HepG2 (cell line): ENCODE results near the gene RARA. TPM values are rescaled to one million over a fixed set of nuclear protein-coding genes. Genes with fewer than 3 reads are reported as not detected.
A peak's percentile ranks its signal among the peaks of the same experiment; 100 is the strongest.

Source experiments
- ATAD3A ChIP-seq: sonication (generic); formaldehyde crosslinking; IDR thresholded peaks from 2 replicates; pipeline ENCODE4 v1.4.0; 2020; ENCODE audit warnings: missing genetic modification reagents
- EHMT2 ChIP-seq: fragments of 200-600 bp; sonication (generic); IDR thresholded peaks from 2 replicates; pipeline ENCODE4 v1.7.0; 2017; ENCODE audit warnings: antibody characterized with exemption, low read depth, low read length, borderline replicate concordance
- FOSL1 ChIP-seq: sonication (generic); formaldehyde crosslinking; IDR thresholded peaks from 2 replicates; pipeline ENCODE4 v1.9.0; 2021; ENCODE audit warnings: missing genetic modification reagents, borderline replicate concordance
- HDAC6 ChIP-seq: fragments of 200-600 bp; sonication (generic); IDR thresholded peaks from 2 replicates; pipeline ENCODE4 v1.7.0; 2017; ENCODE audit warnings: mild to moderate bottlenecking, antibody characterized with exemption, low read length, low read depth
- HMG20B ChIP-seq: conservative IDR thresholded peaks from 2 replicates; pipeline ENCODE4 v1.6.1; 2016; ENCODE audit warnings: missing genetic modification reagents, missing compliant biosample characterization
- HNF1B ChIP-seq: sonication (generic); formaldehyde crosslinking; IDR thresholded peaks from 2 replicates; pipeline ENCODE4 v1.5.1; 2020; ENCODE audit warnings: mild to moderate bottlenecking, moderate library complexity, missing genetic modification reagents
- KLF6 ChIP-seq: IDR thresholded peaks from 2 replicates; pipeline ENCODE4 v1.8.0; 2016; ENCODE audit warnings: missing biosample characterization, missing genetic modification reagents
- KMT2A ChIP-seq: sonication (generic); formaldehyde crosslinking; IDR thresholded peaks from 2 replicates; pipeline ENCODE4 v1.4.0; 2020; ENCODE audit warnings: missing genetic modification reagents
- MAF1 ChIP-seq: sonication (generic); formaldehyde crosslinking; IDR thresholded peaks from 2 replicates; pipeline ENCODE4 v1.5.0; 2020; ENCODE audit warnings: missing genetic modification reagents, borderline replicate concordance
- MXI1 ChIP-seq: IDR thresholded peaks from 3 replicates; pipeline ENCODE4 v1.6.1; 2012; ENCODE audit warnings: low read depth, low read length, inconsistent platforms, borderline replicate concordance
- NFATC3 ChIP-seq: sonication (generic); formaldehyde crosslinking; IDR thresholded peaks from 2 replicates; pipeline ENCODE4 v1.5.1; 2020; ENCODE audit warnings: mild to moderate bottlenecking, missing genetic modification reagents
- NFIB ChIP-seq: sonication (generic); formaldehyde crosslinking; IDR thresholded peaks from 2 replicates; pipeline ENCODE4 v1.9.0; 2021; ENCODE audit warnings: missing genetic modification reagents, mild to moderate bottlenecking, borderline replicate concordance
- NONO ChIP-seq, 2 experiments: fragments of 450-650 bp in 1 of 2; sonication (generic) in 1 of 2; formaldehyde crosslinking in 1 of 2; IDR thresholded peaks in 1 of 2; conservative IDR thresholded peaks in 1 of 2; 2 replicates each; pipeline versions ENCODE4 v1.6.1 to v1.8.0; 2017 to 2022; ENCODE audit warnings: mild to moderate bottlenecking in 1 of 2, missing genetic modification reagents in 1 of 2, moderate library complexity in 1 of 2
- NR2F2 ChIP-seq: IDR thresholded peaks from 2 replicates; pipeline ENCODE4 v1.6.1; 2012; ENCODE audit warnings: low read depth, inconsistent platforms, borderline replicate concordance
- SP1 ChIP-seq, 2 experiments: fragments of 450-650 bp in 1 of 2; sonication (generic) in 1 of 2; formaldehyde crosslinking in 1 of 2; IDR thresholded peaks; 2 replicates each; pipeline versions ENCODE4 v1.4.0 to v1.6.1; 2016 to 2020; ENCODE audit warnings: missing genetic modification reagents in 1 of 2
- SRF ChIP-seq: IDR thresholded peaks from 2 replicates; pipeline ENCODE4 v1.6.1; 2011; ENCODE audit warnings: mild to moderate bottlenecking, low read depth, low read length, moderate library complexity
- TCF7 ChIP-seq: sonication (generic); IDR thresholded peaks from 2 replicates; pipeline ENCODE4 v1.6.1; 2016; ENCODE audit warnings: antibody characterized with exemption, low read depth
- ZNF253 ChIP-seq: sonication (generic); formaldehyde crosslinking; IDR thresholded peaks from 2 replicates; pipeline ENCODE4 v1.8.0; 2022; ENCODE audit warnings: mild to moderate bottlenecking, missing genetic modification reagents, borderline replicate concordance
- ZNF432 ChIP-seq: sonication (generic); formaldehyde crosslinking; IDR thresholded peaks from 2 replicates; pipeline ENCODE4 v1.5.0; 2020; ENCODE audit warnings: missing genetic modification reagents, mild to moderate bottlenecking, borderline replicate concordance
- ZNF639 ChIP-seq: conservative IDR thresholded peaks from 2 replicates; pipeline ENCODE4 v1.6.1; 2018; ENCODE audit warnings: missing genetic modification reagents
- ZNF720 ChIP-seq: sonication (generic); formaldehyde crosslinking; IDR thresholded peaks from 2 replicates; pipeline ENCODE4 v1.4.0; 2020; ENCODE audit warnings: missing genetic modification reagents
- ZNF737 ChIP-seq: sonication (generic); formaldehyde crosslinking; IDR thresholded peaks from 2 replicates; pipeline ENCODE4 v1.5.0; 2020; ENCODE audit warnings: missing genetic modification reagents, mild to moderate bottlenecking, borderline replicate concordance
- ZNF75D ChIP-seq: sonication (generic); formaldehyde crosslinking; IDR thresholded peaks from 2 replicates; pipeline ENCODE4 v1.8.1; 2023; ENCODE audit warnings: missing genetic modification reagents, mild to moderate bottlenecking, borderline replicate concordance
- ZNF891 ChIP-seq: sonication (generic); formaldehyde crosslinking; IDR thresholded peaks from 2 replicates; pipeline ENCODE4 v1.5.0; 2020; ENCODE audit warnings: mild to moderate bottlenecking, missing genetic modification reagents
- polyA plus RNA-seq, 8 experiments: library from polyadenylated mRNA; depleted of rRNA in 3 of 8; stranded (reverse) in 7 of 8; unstranded in 1 of 8; fragments of >200 nt; fragmentation: Illumina TruSeq in 4 of 8; extraction: Trizol in 4 of 8; gene quantifications; 2 replicates each; pipeline versions ENCODE4 v1.2.1 to v1.2.3, GENCODE V29; 2011 to 2016; ENCODE audit warnings: low read depth in 4 of 8, missing spikeins in 1 of 8, mixed read lengths in 1 of 8; ENCODE audit not compliant: insufficient read depth in 1 of 8
- total RNA-seq, 5 experiments: library from RNA; depleted of rRNA; stranded (reverse); fragments of >200 nt; fragmentation: Illumina TruSeq; extraction: Trizol; gene quantifications; 2 replicates each; pipeline ENCODE4 v1.2.3, GENCODE V29; 2016; ENCODE audit warnings: low read depth in 1 of 5
- TF ChIP-seq, protein P1 (sequence below): sonication (generic); formaldehyde crosslinking; IDR thresholded peaks from 2 replicates; pipeline ENCODE4 v1.4.0; 2020; ENCODE audit warnings: missing genetic modification reagents, borderline replicate concordance

Gene RARA
- total and polyA plus RNA-seq, 2 of the 13 experiments (the other 11 are each of a cell fraction or from before 2014, with no cell fraction given): 6.4 to 8.6 TPM

GRCh38 chr17:40317880-40318829 lies 9.2 kb downstream of the RARA start (continued):
- no peak for TF ChIP-seq SP1 (IDR thresholded peaks at IDR 0.05)
- TF ChIP-seq SP1 (CRISPR knock-in tag; IDR thresholded peaks at IDR 0.05): peak; percentile 95
- no peak for TF ChIP-seq ZNF75D (CRISPR knock-in tag)
- no peak for TF ChIP-seq HMG20B (CRISPR knock-in tag)
- TF ChIP-seq, protein P1, sequence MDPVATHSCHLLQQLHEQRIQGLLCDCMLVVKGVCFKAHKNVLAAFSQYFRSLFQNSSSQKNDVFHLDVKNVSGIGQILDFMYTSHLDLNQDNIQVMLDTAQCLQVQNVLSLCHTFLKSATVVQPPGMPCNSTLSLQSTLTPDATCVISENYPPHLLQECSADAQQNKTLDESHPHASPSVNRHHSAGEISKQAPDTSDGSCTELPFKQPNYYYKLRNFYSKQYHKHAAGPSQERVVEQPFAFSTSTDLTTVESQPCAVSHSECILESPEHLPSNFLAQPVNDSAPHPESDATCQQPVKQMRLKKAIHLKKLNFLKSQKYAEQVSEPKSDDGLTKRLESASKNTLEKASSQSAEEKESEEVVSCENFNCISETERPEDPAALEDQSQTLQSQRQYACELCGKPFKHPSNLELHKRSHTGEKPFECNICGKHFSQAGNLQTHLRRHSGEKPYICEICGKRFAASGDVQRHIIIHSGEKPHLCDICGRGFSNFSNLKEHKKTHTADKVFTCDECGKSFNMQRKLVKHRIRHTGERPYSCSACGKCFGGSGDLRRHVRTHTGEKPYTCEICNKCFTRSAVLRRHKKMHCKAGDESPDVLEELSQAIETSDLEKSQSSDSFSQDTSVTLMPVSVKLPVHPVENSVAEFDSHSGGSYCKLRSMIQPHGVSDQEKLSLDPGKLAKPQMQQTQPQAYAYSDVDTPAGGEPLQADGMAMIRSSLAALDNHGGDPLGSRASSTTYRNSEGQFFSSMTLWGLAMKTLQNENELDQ (CRISPR knock-in tag): no peak
- peak; percentile 42; the same call in 1 of the 2 replicates for TF ChIP-seq FOSL1 (CRISPR knock-in tag)
- no peak for TF ChIP-seq NFATC3 (CRISPR knock-in tag)
- TF ChIP-seq ZNF639 (CRISPR knock-in tag): no peak
- no peak for TF ChIP-seq ATAD3A (CRISPR knock-in tag)
- TF ChIP-seq NR2F2: no peak; the same call in 1 of the 2 replicates
- peak; percentile 63; the same call in 1 of the 2 replicates for TF ChIP-seq SRF
- no peak for TF ChIP-seq ZNF432 (CRISPR knock-in tag)
- TF ChIP-seq MAF1: peak; percentile 44; the same call in 1 of the 2 replicates
- TF ChIP-seq TCF7: no peak
- TF ChIP-seq MXI1: peak; percentile 85; the same call in 1 of the 3 replicates
- no peak for TF ChIP-seq ZNF720
- TF ChIP-seq HDAC6: no peak
- TF ChIP-seq KLF6 (CRISPR knock-in tag): no peak
- no peak for TF ChIP-seq ZNF737 (CRISPR knock-in tag)
- no peak for TF ChIP-seq EHMT2
- no peak for TF ChIP-seq NFIB (CRISPR knock-in tag)
- no peak for TF ChIP-seq NONO (IDR thresholded peaks at IDR 0.05)
- peak; percentile 63 for TF ChIP-seq NONO (CRISPR knock-in tag; conservative IDR thresholded peaks at IDR 0.05)
- TF ChIP-seq KMT2A: peak; percentile 88
- peak; percentile 74 for TF ChIP-seq HNF1B (CRISPR knock-in tag)
- peak; percentile 27; the same call in 1 of the 2 replicates for TF ChIP-seq ZNF891 (CRISPR knock-in tag)
- no peak for TF ChIP-seq ZNF253 (CRISPR knock-in tag)
